AG09309 (cell line): ENCODE data around the gene KY.

Experiments used
- DNase-seq: peaks from one replicate; pipeline ENCODE4 v3.0.0-alpha.2; 2010; ENCODE audit warnings: low read depth
- H3K4me3 ChIP-seq: 2 replicates; pipeline ENCODE4 v1.5.1; 2011; ENCODE audit warnings: mild to moderate bottlenecking, low read depth, low read length, moderate library complexity; ENCODE audit not compliant: control insufficient read depth
- TF ChIP-seq, protein P1 (sequence below): IDR thresholded peaks from 2 replicates; pipeline ENCODE4 v1.5.1; 2011; ENCODE audit warnings: mild to moderate bottlenecking, low read depth, low read length, inconsistent platforms; ENCODE audit not compliant: insufficient read depth, control insufficient read depth; ENCODE audit errors: missing control alignments

Gene KY

GRCh38 chr3:134663721-134664456 is 13.1 kb upstream of the KY start:
- H3K4me3 ChIP-seq, result no peak overlapping the region
- no peak for DNase-seq
- TF ChIP-seq, protein P1, sequence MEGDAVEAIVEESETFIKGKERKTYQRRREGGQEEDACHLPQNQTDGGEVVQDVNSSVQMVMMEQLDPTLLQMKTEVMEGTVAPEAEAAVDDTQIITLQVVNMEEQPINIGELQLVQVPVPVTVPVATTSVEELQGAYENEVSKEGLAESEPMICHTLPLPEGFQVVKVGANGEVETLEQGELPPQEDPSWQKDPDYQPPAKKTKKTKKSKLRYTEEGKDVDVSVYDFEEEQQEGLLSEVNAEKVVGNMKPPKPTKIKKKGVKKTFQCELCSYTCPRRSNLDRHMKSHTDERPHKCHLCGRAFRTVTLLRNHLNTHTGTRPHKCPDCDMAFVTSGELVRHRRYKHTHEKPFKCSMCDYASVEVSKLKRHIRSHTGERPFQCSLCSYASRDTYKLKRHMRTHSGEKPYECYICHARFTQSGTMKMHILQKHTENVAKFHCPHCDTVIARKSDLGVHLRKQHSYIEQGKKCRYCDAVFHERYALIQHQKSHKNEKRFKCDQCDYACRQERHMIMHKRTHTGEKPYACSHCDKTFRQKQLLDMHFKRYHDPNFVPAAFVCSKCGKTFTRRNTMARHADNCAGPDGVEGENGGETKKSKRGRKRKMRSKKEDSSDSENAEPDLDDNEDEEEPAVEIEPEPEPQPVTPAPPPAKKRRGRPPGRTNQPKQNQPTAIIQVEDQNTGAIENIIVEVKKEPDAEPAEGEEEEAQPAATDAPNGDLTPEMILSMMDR, result no peak

- no peak overlapping the region for H3K4me3 ChIP-seq
- DNase-seq, result no peak
- TF ChIP-seq, protein P1, result no peak
Observed at GRCh38 chr3:134660046-134660441, 9.2 kb upstream of the KY start.

- DNase-seq, result no peak
- H3K4me3 ChIP-seq, result no peak overlapping the region
- TF ChIP-seq, protein P1, result no peak
Observed at GRCh38 chr3:134659391-134660045, 8.7 kb upstream of the KY start.

DNA sequence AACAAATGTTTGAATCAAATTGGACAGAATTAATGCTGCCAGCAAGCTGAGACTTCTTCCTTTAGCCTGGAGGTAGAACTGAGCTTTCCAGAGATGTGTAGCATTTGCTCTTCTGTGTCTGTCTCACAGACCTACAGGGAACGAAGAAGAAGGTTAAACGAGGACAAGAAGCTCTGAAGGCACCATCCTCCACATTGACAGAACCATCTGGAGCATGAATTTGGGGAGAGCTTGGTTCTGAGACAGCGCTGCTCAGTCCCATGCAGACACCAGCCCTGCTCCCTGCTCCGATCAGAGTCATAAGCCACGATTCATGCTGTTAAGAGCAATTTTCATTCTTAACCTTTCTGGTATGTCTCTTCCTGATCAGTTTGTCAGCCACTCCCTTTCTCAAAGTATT is 7.7 kb upstream of the KY start:
- H3K4me3 ChIP-seq, result no peak overlapping the region
- DNase-seq, result no peak
- TF ChIP-seq, protein P1, result no peak

DNA sequence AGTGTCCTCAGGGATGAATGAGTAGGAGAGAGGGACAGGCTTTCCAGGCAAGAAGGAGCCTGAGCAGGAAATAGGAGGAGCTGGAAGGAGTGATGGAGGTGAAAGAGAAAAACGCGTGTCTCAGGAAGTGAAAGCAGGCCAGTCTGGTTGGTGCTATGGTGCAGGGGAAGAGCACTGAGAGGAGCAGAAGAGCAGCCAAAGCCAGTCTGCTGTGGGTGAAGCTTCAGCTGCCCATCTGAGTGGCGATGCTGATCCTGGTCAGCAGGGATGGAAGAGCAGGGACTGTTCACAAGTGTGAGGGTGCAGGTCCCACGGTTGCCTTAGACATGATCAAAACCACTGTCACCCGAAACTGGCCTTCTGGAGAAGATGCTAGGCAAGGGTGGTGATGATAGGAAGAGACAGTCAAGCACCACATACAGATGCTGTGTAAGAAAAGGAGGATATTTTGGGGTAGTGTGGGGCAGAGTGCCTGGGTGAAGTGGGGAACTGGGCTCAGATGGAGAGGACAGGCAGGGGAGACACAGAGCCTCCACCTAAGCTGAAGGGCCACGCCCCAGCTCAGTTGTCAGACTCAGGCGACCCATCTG is 5.5 kb upstream of the KY start:
- DNase-seq, result no peak
- TF ChIP-seq, protein P1, result no peak
- H3K4me3 ChIP-seq, result no peak overlapping the region

GRCh38 chr3:134655706-134656105 is 4.9 kb upstream of the KY start:
- TF ChIP-seq, protein P1, result no peak
- no peak overlapping the region for H3K4me3 ChIP-seq
- no peak for DNase-seq
